SU-DHL-6 (cell line): ENCODE data around the gene ANK3.

Experiments
- CTCF ChIP-seq: fragments of 200-600 bp; sonication (generic); IDR thresholded peaks from one replicate; pipeline ENCODE4 v1.5.1; 2017; ENCODE audit warnings: antibody characterized with exemption, mild to moderate bottlenecking, low read length, moderate library complexity; ENCODE audit not compliant: insufficient read depth, poor library complexity, severe bottlenecking
- EZH2phosphoT487 ChIP-seq: fragments of 200-600 bp; sonication (generic), shearing (Covaris generic); conservative IDR thresholded peaks from 2 replicates; pipeline ENCODE4 v1.6.1; 2018; ENCODE audit warnings: mild to moderate bottlenecking, antibody characterized with exemption, low read length, moderate library complexity, mixed read lengths

- TF ChIP-seq CTCF (no peak), EZH2phosphoT487 (no peak)
These were observed 346.0 kb downstream of the ANK3 start for GRCh38 chr10:60043561-60044241.
